HG02938 (cell line): ENCODE results near the gene PAQR4.
"Not testable (repeated sequence)": the region's sequence is repeated elsewhere in the genome, so short reads cannot be mapped to it uniquely, and the experiment has no call there.

ENCODE experiments used
- ATAC-seq: cut with Tn5 transposase; IDR thresholded peaks from one replicate; pipeline ENCODE4 v1.9.1; 2021; ENCODE audit warnings: mild to moderate bottlenecking, moderate library complexity; ENCODE audit not compliant: unreplicated experiment

Gene PAQR4

GRCh38 chr16:2968738-2969544, at the start of gene PAQR4:
Gene PAQR4, plus strand, starts transcription at chr16:2969348. Its CDS starts 327 bp downstream, at chr16:2969675.
- ATAC-seq, result peak; percentile 53

GRCh38 chr16:2919511-2920255, 49.5 kb upstream of the PAQR4 start:
- ATAC-seq, result no peak

- ATAC-seq, result no peak
These were observed 45.7 kb upstream of the PAQR4 start for GRCh38 chr16:2923481-2923880.

- no peak for ATAC-seq
These were observed 44.0 kb upstream of the PAQR4 start for GRCh38 chr16:2924901-2925755.

- ATAC-seq, result no peak
These were observed 43.0 kb upstream of the PAQR4 start for GRCh38 chr16:2925951-2926649.

GRCh38 chr16:2926650-2926999, 42.5 kb upstream of the PAQR4 start:
- no peak for ATAC-seq

- no peak for ATAC-seq
These were observed 42.0 kb upstream of the PAQR4 start for GRCh38 chr16:2927010-2927646.

DNA sequence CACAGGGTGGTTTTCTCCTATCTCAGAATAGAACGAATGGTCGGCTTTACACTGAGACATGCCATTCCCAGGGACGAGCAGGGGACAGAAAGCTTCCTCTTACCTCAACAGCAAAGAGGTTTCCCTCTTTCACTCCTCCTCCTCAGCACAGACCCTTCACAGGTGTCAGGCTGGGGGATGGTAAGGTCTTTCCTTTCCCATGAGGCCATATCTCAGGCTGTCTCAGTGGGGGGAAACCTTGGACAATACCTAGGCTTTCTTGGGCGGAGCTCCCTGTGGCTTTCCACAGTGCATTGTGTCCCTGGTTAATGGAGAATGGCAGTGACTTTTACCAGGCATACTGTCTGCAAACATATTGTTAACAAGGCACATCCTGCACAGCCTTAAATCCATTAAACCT, 41.0 kb upstream of the PAQR4 start:
- not testable (repeated sequence) for ATAC-seq

DNA sequence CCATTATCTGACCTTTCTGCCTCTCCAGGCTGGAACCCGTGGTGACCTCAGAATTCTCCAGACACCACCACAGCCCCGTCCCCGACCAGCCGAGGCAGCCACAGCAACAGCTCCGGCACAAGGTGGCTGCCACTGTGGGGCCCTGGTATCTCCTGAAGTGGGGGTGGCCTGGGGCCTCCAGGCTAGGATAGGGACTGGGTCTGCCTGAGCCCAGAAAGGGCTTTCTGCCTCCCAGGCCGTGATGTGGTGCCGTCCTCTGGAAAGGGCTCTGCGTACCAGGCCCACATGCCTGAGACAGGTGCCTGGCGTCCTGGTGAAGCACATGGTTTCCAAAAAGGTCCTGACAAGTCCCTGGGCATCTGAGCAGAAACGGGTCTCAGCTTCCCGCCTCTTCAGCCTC, 40.4 kb upstream of the PAQR4 start:
- no peak for ATAC-seq

DNA sequence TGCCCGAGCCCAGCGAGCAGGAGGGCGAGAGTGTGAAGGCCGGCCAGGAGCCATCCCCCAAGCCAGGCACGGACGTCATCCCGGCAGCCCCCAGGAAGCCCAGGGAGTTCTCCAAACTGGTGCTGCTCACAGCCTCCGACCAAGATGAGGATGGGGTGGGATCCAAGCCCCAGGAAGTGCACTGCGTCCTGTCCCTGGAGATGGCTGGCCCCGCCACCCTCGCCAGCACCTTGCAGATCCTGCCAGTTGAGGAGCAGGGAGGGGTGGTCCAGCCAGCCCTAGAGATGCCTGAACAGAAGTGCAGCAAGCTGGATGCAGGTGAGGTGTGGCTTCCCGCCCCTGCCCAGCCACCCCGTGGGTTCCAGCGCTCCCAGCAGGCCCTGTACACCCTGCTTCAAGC, 39.5 kb upstream of the PAQR4 start:
- no peak for ATAC-seq

DNA sequence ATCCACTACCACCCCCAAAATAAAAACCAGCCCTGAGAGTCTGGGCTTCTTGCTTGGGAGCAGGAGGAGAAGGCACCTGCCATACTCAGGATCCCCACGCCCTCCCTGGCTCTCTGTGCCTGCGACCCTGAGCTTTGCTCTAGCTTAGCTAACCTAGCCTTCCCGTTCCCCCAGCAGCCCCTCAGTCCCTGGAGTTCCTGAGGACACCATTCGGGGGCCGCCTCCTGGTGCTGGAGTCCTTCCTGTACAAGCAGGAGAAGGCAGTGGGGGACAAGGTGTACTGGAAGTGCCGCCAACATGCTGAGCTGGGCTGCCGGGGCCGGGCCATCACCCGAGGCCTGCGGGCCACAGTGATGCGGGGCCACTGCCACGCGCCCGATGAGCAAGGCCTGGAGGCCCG, 38.9 kb upstream of the PAQR4 start:
- no peak for ATAC-seq

DNA sequence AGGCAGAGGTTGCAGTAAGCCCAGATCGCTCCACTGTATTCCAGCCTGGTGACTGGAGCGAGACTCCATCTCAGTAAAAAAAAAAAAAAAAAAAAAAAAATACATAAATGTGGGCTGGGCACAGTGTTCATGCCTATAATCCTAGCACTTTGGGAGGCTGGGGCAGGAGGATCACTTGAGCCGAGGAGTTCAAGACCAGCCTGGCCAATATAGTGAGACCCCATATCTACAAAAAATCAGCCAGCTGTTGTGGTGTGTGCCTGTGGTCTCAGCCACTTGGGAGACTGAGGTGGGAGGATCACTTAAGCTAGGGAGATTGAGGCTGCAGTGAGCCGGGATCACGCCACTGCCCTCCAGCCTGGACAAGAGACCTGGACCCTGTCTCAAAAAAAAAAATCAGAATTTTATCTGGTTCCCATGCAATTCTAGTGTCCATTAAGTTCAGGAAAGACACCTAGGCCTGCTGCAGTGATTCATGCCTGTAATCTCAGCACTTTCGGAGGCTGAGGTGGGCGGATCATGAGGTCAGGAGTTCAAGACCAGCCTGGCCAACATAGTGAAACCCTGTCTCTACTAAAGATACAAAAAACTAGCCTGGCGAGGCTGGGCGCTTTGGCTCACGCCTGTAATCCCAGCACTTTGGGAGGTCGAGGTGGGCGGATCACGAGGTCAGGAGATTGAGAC, 37.8 kb upstream of the PAQR4 start:
- not testable (repeated sequence) for ATAC-seq

GRCh38 chr16:2933136-2933535, 36.0 kb upstream of the PAQR4 start:
- ATAC-seq, result no peak

- no peak for ATAC-seq
These were observed 35.4 kb upstream of the PAQR4 start for GRCh38 chr16:2933701-2934100.

DNA sequence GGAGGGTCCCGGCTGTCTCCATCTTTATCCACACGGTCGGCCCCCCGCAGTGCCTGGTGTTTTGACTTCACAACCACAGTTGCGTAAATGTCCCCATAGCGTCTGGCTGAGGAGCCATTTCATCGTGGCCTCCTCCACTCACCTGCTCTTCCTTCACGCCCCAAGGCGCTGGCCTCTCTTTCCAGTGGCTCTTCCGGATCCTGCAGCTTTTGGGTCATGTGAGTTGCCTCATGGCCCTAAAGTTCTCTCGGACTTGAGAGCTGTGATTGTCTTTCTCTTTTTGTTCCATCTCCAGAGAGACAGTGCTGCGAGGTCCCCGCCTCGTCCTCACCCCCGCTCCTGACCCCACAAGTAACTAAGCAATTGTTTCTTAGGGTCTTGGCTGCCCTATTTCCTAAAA, 34.7 kb upstream of the PAQR4 start:
- ATAC-seq, result no peak

DNA sequence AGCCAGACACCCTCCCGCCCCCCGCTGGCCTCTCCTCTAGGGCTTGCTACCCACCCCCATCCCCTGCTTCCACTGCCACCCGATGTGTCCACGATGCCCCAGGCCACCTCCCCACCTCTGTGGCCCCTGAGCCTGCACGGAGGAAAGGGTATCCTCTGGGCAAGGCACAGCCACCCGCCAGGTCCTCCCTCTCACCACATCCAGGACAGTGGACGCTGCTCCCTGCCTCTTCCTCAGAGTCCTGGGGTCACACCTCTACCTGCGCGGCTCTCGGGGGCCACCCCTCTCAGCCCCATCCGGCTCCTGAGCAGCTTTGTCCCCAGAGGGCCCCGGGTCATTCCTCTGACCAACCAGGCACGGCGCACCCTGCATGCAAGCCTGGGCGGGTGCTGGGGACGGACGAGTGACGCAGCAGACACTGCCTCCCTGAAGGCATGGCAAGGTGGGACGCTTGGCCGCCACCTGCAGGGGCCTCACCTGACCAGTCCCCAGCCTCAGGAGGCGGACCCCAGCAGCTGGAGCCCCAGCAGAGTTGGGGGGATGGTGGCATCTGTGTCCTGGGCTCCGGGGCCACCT, 32.6 kb upstream of the PAQR4 start:
- no peak for ATAC-seq

GRCh38 chr16:2937170-2937569, 32.0 kb upstream of the PAQR4 start:
- ATAC-seq, result no peak

- no peak for ATAC-seq
These were observed 30.9 kb upstream of the PAQR4 start for GRCh38 chr16:2938206-2938605.

DNA sequence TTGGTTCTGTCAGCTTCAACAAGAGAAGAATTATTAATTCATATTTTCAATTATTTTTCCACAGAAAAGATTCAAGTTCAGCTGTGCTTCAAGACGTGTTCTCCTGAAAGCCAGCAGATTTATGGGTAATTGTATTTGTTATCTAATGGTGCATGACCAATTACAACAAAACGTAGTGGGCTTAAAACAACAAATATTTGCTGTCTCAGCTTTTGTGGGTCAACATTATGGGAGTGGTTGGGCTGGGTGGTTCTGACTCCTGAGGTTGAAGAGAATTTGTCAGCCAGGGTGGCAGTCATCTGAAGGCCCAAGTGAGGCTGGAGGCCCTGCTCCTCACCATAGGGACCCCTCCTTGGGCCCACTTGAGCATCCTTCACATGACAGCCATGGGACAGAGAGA, 29.2 kb upstream of the PAQR4 start:
- ATAC-seq, result no peak
